PC-3 (cell line): ENCODE measurements around the gene KCNG2. TPM values are rescaled to one million over a fixed set of nuclear protein-coding genes. Genes with fewer than 3 reads are reported as not detected.

Experiments used
- ATAC-seq: fragments of 200-7000 bp; cut with Tn5 transposase; 2 replicates; pipeline ENCODE4 v1.9.1; 2020; ENCODE audit warnings: mild to moderate bottlenecking, moderate library complexity
- BruUV-seq: library from RNA; stranded (reverse); fragments of 400-500 nt; replicated peaks from 2 replicates; lab custom pipeline; 2021; lab: Mats Ljungman, UMichigan
- CTCF ChIA-PET: fragments of 300-600 bp; sonication (Branson Sonifier 250); formaldehyde crosslinking; loops from one replicate; lab custom pipeline; 2022; ENCODE audit warnings: antibody characterized with exemption; lab: Charles Lee
- POLR2A ChIA-PET: fragments of 300-600 bp; sonication (Branson Sonifier 250); formaldehyde crosslinking; loops from one replicate; lab custom pipeline; 2022; ENCODE audit warnings: antibody characterized with exemption; ENCODE audit not compliant: unreplicated experiment; lab: Charles Lee
- DNase-seq: peaks from one replicate; pipeline ENCODE4 v3.0.0-alpha.2; 2015
- H2AFZ ChIP-seq: fragments of 300-600 bp; sonication (generic); 2 replicates; pipeline ENCODE4 v1.6.0; 2016; ENCODE audit warnings: antibody characterized with exemption, low read length
- H3F3A ChIP-seq: fragments of 300-600 bp; sonication (generic); one replicate; pipeline ENCODE4 v1.6.0; 2017; ENCODE audit warnings: antibody characterized with exemption, low read length, control low read depth, mild to moderate bottlenecking; ENCODE audit not compliant: unreplicated experiment
- H3K27ac ChIP-seq: fragments of 300-600 bp; sonication (generic); 2 replicates; pipeline ENCODE4 v1.5.1; 2016; ENCODE audit warnings: mild to moderate bottlenecking, low read length
- H3K27me3 ChIP-seq: fragments of 300-600 bp; sonication (generic); 2 replicates; pipeline ENCODE4 v1.6.1; 2016; ENCODE audit warnings: low read length, mixed read lengths
- H3K36me3 ChIP-seq: fragments of 300-600 bp; sonication (generic); 2 replicates; pipeline ENCODE4 v1.6.1; 2016; ENCODE audit warnings: low read depth, mixed run types, low read length, mixed read lengths
- H3K4me1 ChIP-seq: fragments of 300-600 bp; sonication (generic); 2 replicates; pipeline ENCODE4 v1.5.1; 2016; ENCODE audit warnings: low read length; ENCODE audit not compliant: insufficient read depth
- H3K4me2 ChIP-seq: fragments of 300-600 bp; sonication (generic); 2 replicates; pipeline ENCODE4 v1.6.0; 2016; ENCODE audit warnings: low read length
- H3K4me3 ChIP-seq: fragments of 300-600 bp; sonication (generic); 2 replicates; pipeline ENCODE4 v1.5.1; 2016; ENCODE audit warnings: mild to moderate bottlenecking, low read length, mixed read lengths
- H3K79me2 ChIP-seq: fragments of 300-600 bp; sonication (generic); 2 replicates; pipeline ENCODE4 v1.6.1; 2017; ENCODE audit warnings: low read length, mixed read lengths
- H3K9ac ChIP-seq: fragments of 300-600 bp; sonication (generic); 2 replicates; pipeline ENCODE4 v1.6.0; 2016; ENCODE audit warnings: mild to moderate bottlenecking, low read length
- H3K9me2 ChIP-seq: fragments of 300-600 bp; sonication (generic); replicated peaks from 2 replicates; pipeline ENCODE4 v1.6.1; 2016; ENCODE audit warnings: mixed run types, low read length, mixed read lengths
- H3K9me3 ChIP-seq: fragments of 300-600 bp; sonication (generic); 2 replicates; pipeline ENCODE4 v1.6.1; 2016; ENCODE audit warnings: low read length, mixed read lengths
- H4K20me1 ChIP-seq: fragments of 300-600 bp; sonication (generic); 2 replicates; pipeline ENCODE4 v1.6.1; 2016; ENCODE audit warnings: low read length, mixed read lengths
- EZH2 ChIP-seq: fragments of 300-600 bp; sonication (generic); IDR thresholded peaks from one replicate; pipeline ENCODE4 v1.6.1; 2017; ENCODE audit warnings: antibody characterized with exemption, mild to moderate bottlenecking, low read length; ENCODE audit not compliant: unreplicated experiment
- EZH2phosphoT487 ChIP-seq: fragments of 300-600 bp; sonication (generic); IDR thresholded peaks from 2 replicates; pipeline ENCODE4 v1.6.1; 2018; ENCODE audit warnings: mild to moderate bottlenecking, antibody characterized with exemption, low read length, borderline replicate concordance
- intact Hi-C: fragments of 100-400 bp; cut with micrococcal nuclease; formaldehyde crosslinking; loops from 2 replicates; pipeline ENCODE4 v1.9.0; 2023
- total RNA-seq: library from RNA; depleted of rRNA; stranded (reverse); fragments of >200 nt; gene quantifications from 2 replicates; pipeline ENCODE4 v1.2.3, GENCODE V29; 2014
- TF ChIP-seq, protein P1 (sequence below): fragments of 300-600 bp; sonication (generic); conservative IDR thresholded peaks from 2 replicates; pipeline ENCODE4 v1.5.1; 2017; ENCODE audit warnings: antibody characterized with exemption, low read depth, mild to moderate bottlenecking, low read length

Gene KCNG2
- total RNA-seq, 1 experiment from 2014 or later, result not detected

DNA sequence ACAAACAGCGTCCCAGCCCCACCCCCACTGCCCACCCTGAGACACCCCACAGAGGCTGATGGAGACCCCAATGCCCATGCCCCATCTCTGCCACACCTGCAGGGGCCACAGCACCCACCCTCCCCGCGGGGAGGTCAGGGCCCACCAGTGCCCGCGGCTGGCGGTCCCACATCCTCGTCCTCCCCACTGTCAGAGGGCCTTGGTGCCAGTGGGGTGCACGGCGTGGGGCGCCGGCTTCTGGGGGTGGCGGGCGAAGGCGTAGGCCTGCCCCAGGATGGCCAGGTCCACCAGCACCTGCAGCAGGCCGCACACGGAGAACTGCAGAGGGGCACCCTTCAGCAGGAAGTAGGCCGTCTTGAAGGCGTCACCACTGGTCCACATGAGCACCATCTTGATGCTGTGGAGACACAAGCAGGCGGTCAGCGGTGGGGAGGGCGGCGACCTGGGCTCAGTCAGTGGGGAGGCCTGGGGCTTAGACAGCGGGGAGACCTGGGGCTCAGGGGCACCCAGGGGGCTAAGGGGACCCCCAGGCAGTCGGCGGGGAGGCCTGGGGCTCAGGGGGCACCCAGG lies 106.1 kb downstream of the KCNG2 start:
- ChIA-PET CTCF (no interaction called here), POLR2A (no interaction called here)
- H4K20me1 ChIP-seq, result no peaks in the 10 kb centered on the region
- no peaks in the 10 kb centered on the region for H3K36me3 ChIP-seq
- peaks cover 4% of the 10 kb centered on the region for H3F3A ChIP-seq
- H3K9ac ChIP-seq, result no peak overlapping the region
- no peak for ATAC-seq
- intact Hi-C loops, result no loop called here
- H3K27ac ChIP-seq, result no peak overlapping the region
- H3K9me3 ChIP-seq, result no peaks in the 10 kb centered on the region
- no peak for DNase-seq
- H3K4me2 ChIP-seq, result no peak overlapping the region
- no peak overlapping the region for H2AFZ ChIP-seq
- BruUV-seq, result no TSS peak
- H3K4me3 ChIP-seq, result no peak overlapping the region
- no peaks in the 10 kb centered on the region for H3K4me1 ChIP-seq
- TF ChIP-seq EZH2phosphoT487, result no peak
- TF ChIP-seq, protein P1, sequence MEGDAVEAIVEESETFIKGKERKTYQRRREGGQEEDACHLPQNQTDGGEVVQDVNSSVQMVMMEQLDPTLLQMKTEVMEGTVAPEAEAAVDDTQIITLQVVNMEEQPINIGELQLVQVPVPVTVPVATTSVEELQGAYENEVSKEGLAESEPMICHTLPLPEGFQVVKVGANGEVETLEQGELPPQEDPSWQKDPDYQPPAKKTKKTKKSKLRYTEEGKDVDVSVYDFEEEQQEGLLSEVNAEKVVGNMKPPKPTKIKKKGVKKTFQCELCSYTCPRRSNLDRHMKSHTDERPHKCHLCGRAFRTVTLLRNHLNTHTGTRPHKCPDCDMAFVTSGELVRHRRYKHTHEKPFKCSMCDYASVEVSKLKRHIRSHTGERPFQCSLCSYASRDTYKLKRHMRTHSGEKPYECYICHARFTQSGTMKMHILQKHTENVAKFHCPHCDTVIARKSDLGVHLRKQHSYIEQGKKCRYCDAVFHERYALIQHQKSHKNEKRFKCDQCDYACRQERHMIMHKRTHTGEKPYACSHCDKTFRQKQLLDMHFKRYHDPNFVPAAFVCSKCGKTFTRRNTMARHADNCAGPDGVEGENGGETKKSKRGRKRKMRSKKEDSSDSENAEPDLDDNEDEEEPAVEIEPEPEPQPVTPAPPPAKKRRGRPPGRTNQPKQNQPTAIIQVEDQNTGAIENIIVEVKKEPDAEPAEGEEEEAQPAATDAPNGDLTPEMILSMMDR, result no peak
- TF ChIP-seq EZH2, result no peak
- H3K79me2 ChIP-seq, result no peaks in the 10 kb centered on the region
- no peaks in the 10 kb centered on the region for H3K9me2 ChIP-seq
- H3K27me3 ChIP-seq, result no peaks in the 10 kb centered on the region

DNA sequence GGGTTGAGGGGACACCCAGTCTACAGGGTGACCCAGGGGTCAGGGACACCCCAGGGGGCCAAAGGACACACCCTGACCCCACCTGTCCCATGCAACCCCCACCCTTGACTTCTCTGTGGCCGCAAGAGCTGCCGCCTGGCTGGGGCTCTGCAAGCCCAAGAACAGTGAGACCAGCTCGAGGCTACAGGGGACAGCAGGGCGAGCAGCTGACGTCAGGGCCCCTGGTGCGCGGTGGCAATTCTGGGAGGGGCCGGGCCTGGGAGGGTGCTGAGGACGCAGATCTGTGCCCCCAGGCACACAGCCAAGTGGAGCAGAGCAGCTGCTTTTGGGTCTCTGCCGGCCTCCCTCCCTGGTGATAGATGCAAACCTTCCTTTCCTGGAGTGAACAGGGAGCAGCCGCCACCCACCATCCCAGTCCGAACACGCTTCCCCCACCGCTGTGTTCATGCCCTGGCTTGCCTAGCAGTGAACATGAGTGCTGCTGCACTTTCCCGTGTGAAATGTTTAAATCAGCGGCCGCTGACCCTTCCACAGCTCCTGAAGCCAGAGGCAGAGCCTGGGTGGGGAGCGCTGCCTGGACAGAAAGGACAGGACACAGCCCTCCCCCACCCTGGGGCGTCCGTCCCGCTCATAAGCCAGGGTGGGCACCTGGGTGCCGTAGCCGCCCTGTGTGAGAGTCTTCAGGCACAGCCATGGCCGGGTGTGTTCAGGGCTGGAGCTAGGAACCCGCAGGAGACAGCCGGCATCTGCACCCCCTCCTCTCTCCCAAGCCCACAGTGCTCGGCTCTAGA lies 106.8 kb downstream of the KCNG2 start:
- Histone ChIP-seq H3K4me1 (no peaks in the 10 kb centered on the region), H4K20me1 (no peaks in the 10 kb centered on the region), H3K4me2 (no peak overlapping the region), H3F3A (peaks cover 4% of the 10 kb centered on the region), H3K9me2 (no peaks in the 10 kb centered on the region), H2AFZ (no peak overlapping the region), H3K36me3 (no peaks in the 10 kb centered on the region), H3K27me3 (no peaks in the 10 kb centered on the region), H3K9me3 (no peaks in the 10 kb centered on the region), H3K9ac (no peak overlapping the region), H3K27ac (no peak overlapping the region), H3K79me2 (no peaks in the 10 kb centered on the region), H3K4me3 (no peak overlapping the region)
- BruUV-seq, result no TSS peak
- CTCF ChIA-PET, result no interaction called here
- POLR2A ChIA-PET, result no interaction called here
- no peak for DNase-seq
- TF ChIP-seq, protein P1, result no peak
- no peak for TF ChIP-seq EZH2phosphoT487
- no peak for TF ChIP-seq EZH2
- intact Hi-C loops, result no loop called here
- ATAC-seq, result no peak

DNA sequence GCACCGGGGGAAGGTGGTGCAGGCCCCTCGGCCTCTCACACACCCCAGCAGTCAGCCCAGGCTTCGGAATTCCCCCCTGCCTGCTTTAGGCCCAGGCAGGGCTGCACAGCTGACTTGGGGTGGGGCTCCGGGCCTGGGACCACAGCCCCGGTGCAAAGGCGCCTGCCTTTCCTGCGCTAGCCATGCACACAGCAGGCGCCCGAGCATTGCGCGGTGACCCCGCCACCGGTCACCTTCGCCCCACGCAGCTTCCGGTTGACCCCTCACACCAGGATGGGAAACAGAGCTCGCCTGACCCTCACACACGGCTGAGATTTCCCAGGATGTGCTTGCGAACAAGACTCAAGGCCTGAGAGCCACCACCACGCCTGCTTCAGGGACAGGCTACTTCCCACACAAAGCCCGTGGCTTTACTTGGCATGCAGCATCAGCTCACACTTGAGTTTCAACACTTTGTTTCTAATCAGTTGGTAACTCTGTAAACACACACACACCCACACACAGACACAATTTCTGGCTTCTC lies 107.7 kb downstream of the KCNG2 start:
- CTCF ChIA-PET, result no interaction called here
- no peaks in the 10 kb centered on the region for H3K9me3 ChIP-seq
- no peak overlapping the region for H3K27ac ChIP-seq
- ATAC-seq, result no peak
- no peak overlapping the region for H3K4me2 ChIP-seq
- H3K79me2 ChIP-seq, result no peaks in the 10 kb centered on the region
- TF ChIP-seq, protein P1, result no peak
- TF ChIP-seq EZH2 (no peak), EZH2phosphoT487 (no peak)
- no peaks in the 10 kb centered on the region for H4K20me1 ChIP-seq
- H3K36me3 ChIP-seq, result no peaks in the 10 kb centered on the region
- H3K4me3 ChIP-seq, result no peak overlapping the region
- peaks cover 4% of the 10 kb centered on the region for H3F3A ChIP-seq
- no TSS peak for BruUV-seq
- POLR2A ChIA-PET, result no interaction called here
- H3K4me1 ChIP-seq, result no peaks in the 10 kb centered on the region
- H2AFZ ChIP-seq, result no peak overlapping the region
- no peak overlapping the region for H3K9ac ChIP-seq
- DNase-seq, result no peak
- intact Hi-C loops, result no loop called here
- H3K9me2 ChIP-seq, result no peaks in the 10 kb centered on the region
- no peaks in the 10 kb centered on the region for H3K27me3 ChIP-seq
